HepG2 (cell line): ENCODE measurements around the gene ACACB. TPM values are rescaled to one million over a fixed set of nuclear protein-coding genes. Genes with fewer than 3 reads are reported as not detected.
A peak's percentile ranks its signal among the peaks of the same experiment; 100 is the strongest.

ENCODE experiments used
- AFF4 ChIP-seq: sonication (generic); formaldehyde crosslinking; IDR thresholded peaks from 2 replicates; pipeline ENCODE4 v1.4.0; 2020; ENCODE audit warnings: missing genetic modification reagents
- AGO2 ChIP-seq: fragments of 200-400 bp; formaldehyde crosslinking; optimal IDR thresholded peaks from 2 replicates; pipeline ENCODE3; 2017; ENCODE audit warnings: mild to moderate bottlenecking, low read depth, low read length, moderate library complexity
- ARNTL ChIP-seq: sonication (generic); formaldehyde crosslinking; IDR thresholded peaks from 2 replicates; pipeline ENCODE4 v1.4.0; 2020; ENCODE audit warnings: mild to moderate bottlenecking, missing genetic modification reagents
- CAMTA2 ChIP-seq: sonication (generic); formaldehyde crosslinking; IDR thresholded peaks from 2 replicates; pipeline ENCODE4 v1.4.0; 2020; ENCODE audit warnings: mild to moderate bottlenecking, missing genetic modification reagents, borderline replicate concordance
- DNMT1 ChIP-seq: sonication (generic); formaldehyde crosslinking; IDR thresholded peaks from 2 replicates; pipeline ENCODE4 v1.5.1; 2020; ENCODE audit warnings: mild to moderate bottlenecking, missing genetic modification reagents
- FOXP1 ChIP-seq, 2 experiments: fragments of 450-650 bp in 1 of 2; IDR thresholded peaks; 2 replicates each; pipeline ENCODE4 v1.6.1; 2017 to 2018; ENCODE audit warnings: antibody characterized with exemption in 1 of 2
- JUND ChIP-seq: sonication (generic); formaldehyde crosslinking; IDR thresholded peaks from 2 replicates; pipeline ENCODE4 v1.8.0; 2022; ENCODE audit warnings: mild to moderate bottlenecking, missing genetic modification reagents
- NR2F2 ChIP-seq: IDR thresholded peaks from 2 replicates; pipeline ENCODE4 v1.6.1; 2012; ENCODE audit warnings: low read depth, inconsistent platforms, borderline replicate concordance
- PAX8 ChIP-seq: sonication (generic); formaldehyde crosslinking; IDR thresholded peaks from 2 replicates; pipeline ENCODE4 v1.8.0; 2022; ENCODE audit warnings: mild to moderate bottlenecking, missing genetic modification reagents, borderline replicate concordance
- RAD21 ChIP-seq: fragments of 450-650 bp; formaldehyde crosslinking; IDR thresholded peaks from 2 replicates; pipeline ENCODE4 v1.5.0; 2020; ENCODE audit warnings: mild to moderate bottlenecking
- RBAK ChIP-seq: sonication (generic); formaldehyde crosslinking; IDR thresholded peaks from 2 replicates; pipeline ENCODE4 v1.5.1; 2020; ENCODE audit warnings: mild to moderate bottlenecking, missing genetic modification reagents
- RCOR2 ChIP-seq: IDR thresholded peaks from 2 replicates; pipeline ENCODE4 v1.6.1; 2016; ENCODE audit warnings: missing biosample characterization, missing genetic modification reagents
- TP53 ChIP-seq: sonication (generic); formaldehyde crosslinking; conservative IDR thresholded peaks from 2 replicates; pipeline ENCODE4 v1.4.0; 2020; ENCODE audit warnings: missing genetic modification reagents
- TRIM24 ChIP-seq: sonication (generic); formaldehyde crosslinking; IDR thresholded peaks from 2 replicates; pipeline ENCODE4 v1.8.0; 2022; ENCODE audit warnings: mild to moderate bottlenecking, missing genetic modification reagents
- TSC22D2 ChIP-seq: sonication (generic); formaldehyde crosslinking; IDR thresholded peaks from 2 replicates; pipeline ENCODE4 v1.5.1; 2020; ENCODE audit warnings: missing genetic modification reagents, mild to moderate bottlenecking, borderline replicate concordance
- ZBTB25 ChIP-seq: IDR thresholded peaks from 2 replicates; pipeline ENCODE4 v1.6.1; 2018; ENCODE audit warnings: missing genetic modification reagents
- ZGPAT ChIP-seq: IDR thresholded peaks from 2 replicates; pipeline ENCODE4 v1.6.1; 2016; ENCODE audit warnings: mild to moderate bottlenecking
- ZNF12 ChIP-seq: sonication (generic); formaldehyde crosslinking; IDR thresholded peaks from 2 replicates; pipeline ENCODE4 v1.5.0; 2020; ENCODE audit warnings: missing genetic modification reagents
- ZNF275 ChIP-seq: sonication (generic); formaldehyde crosslinking; IDR thresholded peaks from 2 replicates; pipeline ENCODE4 v1.8.0; 2022; ENCODE audit warnings: missing genetic modification reagents, mild to moderate bottlenecking, inconsistent platforms, borderline replicate concordance
- ZNF33A ChIP-seq: sonication (generic); formaldehyde crosslinking; IDR thresholded peaks from 2 replicates; pipeline ENCODE4 v1.5.1; 2020; ENCODE audit warnings: missing genetic modification reagents, mild to moderate bottlenecking, moderate library complexity, borderline replicate concordance
- ZNF510 ChIP-seq: sonication (generic); formaldehyde crosslinking; IDR thresholded peaks from 2 replicates; pipeline ENCODE4 v1.4.0; 2020; ENCODE audit warnings: low read depth, mild to moderate bottlenecking, missing genetic modification reagents
- ZNF562 ChIP-seq: sonication (generic); formaldehyde crosslinking; IDR thresholded peaks from 2 replicates; pipeline ENCODE4 v1.8.0; 2022; ENCODE audit warnings: missing genetic modification reagents, borderline replicate concordance
- ZSCAN25 ChIP-seq: sonication (generic); formaldehyde crosslinking; IDR thresholded peaks from 2 replicates; pipeline ENCODE4 v1.8.0; 2022; ENCODE audit warnings: mild to moderate bottlenecking, missing genetic modification reagents
- polyA plus RNA-seq, 8 experiments: library from polyadenylated mRNA; depleted of rRNA in 3 of 8; stranded (reverse) in 7 of 8; unstranded in 1 of 8; fragments of >200 nt; fragmentation: Illumina TruSeq in 4 of 8; extraction: Trizol in 4 of 8; gene quantifications; 2 replicates each; pipeline versions ENCODE4 v1.2.1 to v1.2.3, GENCODE V29; 2011 to 2016; ENCODE audit warnings: low read depth in 4 of 8, missing spikeins in 1 of 8, mixed read lengths in 1 of 8; ENCODE audit not compliant: insufficient read depth in 1 of 8
- total RNA-seq, 5 experiments: library from RNA; depleted of rRNA; stranded (reverse); fragments of >200 nt; fragmentation: Illumina TruSeq; extraction: Trizol; gene quantifications; 2 replicates each; pipeline ENCODE4 v1.2.3, GENCODE V29; 2016; ENCODE audit warnings: low read depth in 1 of 5

Gene ACACB
- total and polyA plus RNA-seq, 2 of the 13 experiments (the other 11 are each of a cell fraction or from before 2014, with no cell fraction given) = 6.2 to 8.6 TPM

GRCh38 chr12:109115758-109116610 is at the start of gene ACACB (continued):
- TF ChIP-seq NR2F2 = peak; percentile 5; the same call in 1 of the 2 replicates
- TF ChIP-seq CAMTA2 = no peak
- TF ChIP-seq ZBTB25 = no peak
- no peak for TF ChIP-seq ZNF33A (CRISPR knock-in tag)
- no peak for TF ChIP-seq PAX8 (CRISPR knock-in tag)
- TF ChIP-seq AFF4 = no peak
- peak; percentile 64; the same call in 1 of the 2 replicates for TF ChIP-seq TSC22D2 (CRISPR knock-in tag)
- no peak for TF ChIP-seq ZNF562 (CRISPR knock-in tag)
- no peak for TF ChIP-seq ZSCAN25
- TF ChIP-seq ZNF510 = peak; percentile 80
- TF ChIP-seq AGO2 = no peak
- no peak; the same call in 1 of the 2 replicates for TF ChIP-seq RAD21 (CRISPR knock-in tag)
- TF ChIP-seq ARNTL = peak; percentile 84
- no peak for TF ChIP-seq ZNF275 (CRISPR knock-in tag)
- peak; percentile 56; the same call in 1 of the 2 replicates for TF ChIP-seq JUND (CRISPR knock-in tag)
- no peak for TF ChIP-seq TP53
- no peak for TF ChIP-seq ZGPAT
- 0 out of 2 replicates have a peak, but pooled peaks have one; percentile 13 for TF ChIP-seq ZNF12 (CRISPR knock-in tag)
- 0 out of 2 replicates have a peak, but pooled peaks have one; percentile 37 for TF ChIP-seq RCOR2
- TF ChIP-seq FOXP1 (IDR thresholded peaks at IDR 0.05) = no peak
- no peak for TF ChIP-seq FOXP1 (CRISPR knock-in tag; IDR thresholded peaks at IDR 0.05)
- TF ChIP-seq RBAK = peak; percentile 74; the same call in 1 of the 2 replicates
- no peak for TF ChIP-seq TRIM24
- no peak for TF ChIP-seq DNMT1 (CRISPR knock-in tag)
